ENCODE results near the gene TBC1D2B.

The TBC1D2B gene

DNA sequence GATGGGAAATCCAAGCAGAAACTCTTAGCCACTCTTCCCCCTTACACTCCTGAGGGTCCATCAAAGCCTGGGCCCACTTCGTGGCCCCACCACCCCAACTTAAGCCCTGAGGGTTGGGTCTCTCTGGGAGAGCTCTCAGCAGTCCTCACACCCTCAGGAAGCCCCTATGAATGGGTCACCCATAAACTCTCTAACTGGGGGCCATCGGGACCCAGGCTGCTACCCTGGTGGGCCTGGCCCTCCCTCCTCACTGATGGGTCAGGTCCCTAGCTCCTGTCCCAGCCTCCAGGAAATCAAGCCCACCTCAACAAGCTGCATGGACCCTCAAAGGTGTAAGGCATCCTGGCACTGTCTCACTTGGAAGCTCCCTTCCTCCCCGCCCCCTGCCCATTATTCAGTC lies 34.3 kb upstream of the TBC1D2B start:
- H4K91ac ChIP-seq (ENCODE audit: low read length), result no peak overlapping the region
- peaks cover 0 to 12% of the 10 kb centered on the region in 2 experiments for H3K27me3 ChIP-seq (ENCODE audit: control insufficient read depth in 1 of 2, insufficient read depth in 1 of 2, low read length in 2 of 2)
- 65% methylated on average over 3 of the region's 3 CpGs for whole genome bisulfite sequencing
- H3K27ac ChIP-seq (ENCODE audit: low read length, poor library complexity, severe bottlenecking), result no peak overlapping the region
- no peak overlapping the region for H2BK12ac ChIP-seq (ENCODE audit: low read length in 2 of 2)
- no peak overlapping the region for H3K4me3 ChIP-seq (ENCODE audit: insufficient read depth in 1 of 2, low read depth in 1 of 2, low read length in 2 of 2)
- no peak overlapping the region for H3K9ac ChIP-seq (ENCODE audit: low read length)
- H3K23ac ChIP-seq (ENCODE audit: low read length in 2 of 2), result no peak overlapping the region
- no peaks in the 10 kb centered on the region for H3K9me3 ChIP-seq (ENCODE audit: control insufficient read depth, low read length)
- H3K36me3 ChIP-seq (ENCODE audit: control insufficient read depth in 1 of 2, insufficient read depth in 2 of 2, low read depth in 1 of 2, low read length in 2 of 2), result peaks cover 0 to 6% of the 10 kb centered on the region in 2 experiments
- peaks cover 15% of the 10 kb centered on the region for H3K4me1 ChIP-seq (ENCODE audit: control insufficient read depth, insufficient read depth, low read depth, low read length)
- no peak overlapping the region for H2AK5ac ChIP-seq (ENCODE audit: low read length, severe bottlenecking)
- no peak overlapping the region for H2BK120ac ChIP-seq (ENCODE audit: low read depth, low read length)
- H2BK5ac ChIP-seq (ENCODE audit: low read depth, low read length, poor library complexity, severe bottlenecking), result no peak overlapping the region
- no peak for DNase-seq
- H3K4me2 ChIP-seq (ENCODE audit: low read length, poor library complexity, severe bottlenecking), result no peak overlapping the region
- H2BK15ac ChIP-seq (ENCODE audit: low read depth, poor library complexity, severe bottlenecking), result no peak overlapping the region
- no peaks in the 10 kb centered on the region for H3K79me1 ChIP-seq (replicated peaks; ENCODE audit: low read length, poor library complexity, severe bottlenecking)
- H3K18ac ChIP-seq (ENCODE audit: low read depth in 1 of 2, low read length in 2 of 2), result no peak overlapping the region
- H4K8ac ChIP-seq (ENCODE audit: low read length), result no peak overlapping the region
- H3K4ac ChIP-seq (ENCODE audit: low read depth in 1 of 2, low read length in 2 of 2), result no peak overlapping the region
- no peak overlapping the region for H2AFZ ChIP-seq (ENCODE audit: low read depth, low read length)
- no peak overlapping the region for H3K14ac ChIP-seq (ENCODE audit: low read length in 2 of 2)

DNA sequence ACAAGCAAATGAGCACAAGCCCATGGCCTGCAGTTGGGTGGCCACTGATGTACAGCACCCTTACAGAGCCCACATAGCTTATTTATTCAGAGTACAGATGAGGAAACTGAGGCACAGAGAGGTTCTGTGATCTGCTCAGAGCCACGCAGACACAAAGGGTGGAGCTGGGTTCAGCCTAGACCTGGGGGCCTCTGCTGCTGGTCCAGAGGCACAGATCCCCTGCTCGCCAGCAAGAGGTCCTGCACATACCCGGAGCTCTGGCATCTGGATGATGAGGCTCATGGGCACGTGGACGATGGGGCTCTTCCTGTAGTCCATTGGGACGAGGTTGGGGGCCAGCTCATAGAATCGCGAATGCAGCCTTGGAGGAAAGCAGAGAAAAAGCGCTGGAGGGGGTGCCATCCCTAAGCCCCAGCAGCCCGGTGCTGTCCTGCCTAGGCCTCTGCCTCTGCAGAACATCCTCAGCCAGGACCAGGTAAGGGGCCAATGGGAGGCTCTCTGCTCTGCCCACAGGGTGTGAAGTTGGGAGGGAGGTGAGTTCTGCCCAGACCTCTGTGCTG lies 33.5 kb upstream of the TBC1D2B start:
- Histone ChIP-seq H3K9me3 (ENCODE audit: control insufficient read depth, low read length) (no peaks in the 10 kb centered on the region), H2AFZ (ENCODE audit: low read depth, low read length) (no peak overlapping the region), H3K4me1 (ENCODE audit: control insufficient read depth, insufficient read depth, low read depth, low read length) (peaks cover 17% of the 10 kb centered on the region), H3K4me2 (ENCODE audit: low read length, poor library complexity, severe bottlenecking) (no peak overlapping the region), H3K79me1 (replicated peaks; ENCODE audit: low read length, poor library complexity, severe bottlenecking) (no peaks in the 10 kb centered on the region), H2BK15ac (ENCODE audit: low read depth, poor library complexity, severe bottlenecking) (no peak overlapping the region), H2AK5ac (ENCODE audit: low read length, severe bottlenecking) (peak overlapping the region; percentile 57), H2BK120ac (ENCODE audit: low read depth, low read length) (no peak overlapping the region), H4K91ac (ENCODE audit: low read length) (no peak overlapping the region), H3K4ac (ENCODE audit: low read depth in 1 of 2, low read length in 2 of 2) (no peak overlapping the region), H3K9ac (ENCODE audit: low read length) (no peak overlapping the region), H2BK5ac (ENCODE audit: low read depth, low read length, poor library complexity, severe bottlenecking) (no peak overlapping the region), H3K4me3 (ENCODE audit: insufficient read depth in 1 of 2, low read depth in 1 of 2, low read length in 2 of 2) (no peak overlapping the region), H3K27me3 (ENCODE audit: control insufficient read depth in 1 of 2, insufficient read depth in 1 of 2, low read length in 2 of 2) (peaks cover 0 to 14% of the 10 kb centered on the region in 2 experiments), H2BK12ac (ENCODE audit: low read length in 2 of 2) (no peak overlapping the region), H3K23ac (ENCODE audit: low read length in 2 of 2) (no peak overlapping the region), H3K18ac (ENCODE audit: low read depth in 1 of 2, low read length in 2 of 2) (no peak overlapping the region), H3K14ac (ENCODE audit: low read length in 2 of 2) (no peak overlapping the region), H3K36me3 (ENCODE audit: control insufficient read depth in 1 of 2, insufficient read depth in 2 of 2, low read depth in 1 of 2, low read length in 2 of 2) (peaks cover 0 to 6% of the 10 kb centered on the region in 2 experiments), H3K27ac (ENCODE audit: low read length, poor library complexity, severe bottlenecking) (no peak overlapping the region), H4K8ac (ENCODE audit: low read length) (no peak overlapping the region)
- WGBS, result 93% methylated on average over 10 of the region's 10 CpGs
- DNase-seq, result no peak

- Histone ChIP-seq H3K9ac (ENCODE audit: low read length) (no peak overlapping the region), H3K4me1 (ENCODE audit: control insufficient read depth, insufficient read depth, low read depth, low read length) (peaks cover 26% of the 10 kb centered on the region), H4K91ac (ENCODE audit: low read length) (no peak overlapping the region), H2AFZ (ENCODE audit: low read depth, low read length) (no peak overlapping the region), H3K4me2 (ENCODE audit: low read length, poor library complexity, severe bottlenecking) (no peak overlapping the region), H3K23ac (ENCODE audit: low read length in 2 of 2) (no peak overlapping the region), H3K9me3 (ENCODE audit: control insufficient read depth, low read length) (no peaks in the 10 kb centered on the region), H3K27ac (ENCODE audit: low read length, poor library complexity, severe bottlenecking) (no peak overlapping the region), H2BK15ac (ENCODE audit: low read depth, poor library complexity, severe bottlenecking) (no peak overlapping the region), H3K4me3 (ENCODE audit: insufficient read depth in 1 of 2, low read depth in 1 of 2, low read length in 2 of 2) (no peak overlapping the region), H3K27me3 (ENCODE audit: control insufficient read depth in 1 of 2, insufficient read depth in 1 of 2, low read length in 2 of 2) (peaks cover 0 to 17% of the 10 kb centered on the region in 2 experiments), H3K79me1 (replicated peaks; ENCODE audit: low read length, poor library complexity, severe bottlenecking) (no peaks in the 10 kb centered on the region), H2AK5ac (ENCODE audit: low read length, severe bottlenecking) (no peak overlapping the region), H4K8ac (ENCODE audit: low read length) (no peak overlapping the region), H2BK5ac (ENCODE audit: low read depth, low read length, poor library complexity, severe bottlenecking) (no peak overlapping the region), H2BK12ac (ENCODE audit: low read length in 2 of 2) (no peak overlapping the region), H3K18ac (ENCODE audit: low read depth in 1 of 2, low read length in 2 of 2) (no peak overlapping the region), H2BK120ac (ENCODE audit: low read depth, low read length) (no peak overlapping the region), H3K4ac (ENCODE audit: low read depth in 1 of 2, low read length in 2 of 2) (no peak overlapping the region), H3K36me3 (ENCODE audit: control insufficient read depth in 1 of 2, insufficient read depth in 2 of 2, low read depth in 1 of 2, low read length in 2 of 2) (peaks cover 0 to 13% of the 10 kb centered on the region in 2 experiments), H3K14ac (ENCODE audit: low read length in 2 of 2) (no peak overlapping the region)
- DNase-seq, result no peak
- WGBS, result 92% methylated on average over 6 of the region's 6 CpGs
Observed at GRCh38 chr15:78110096-78110495, 32.6 kb upstream of the TBC1D2B start.

DNA sequence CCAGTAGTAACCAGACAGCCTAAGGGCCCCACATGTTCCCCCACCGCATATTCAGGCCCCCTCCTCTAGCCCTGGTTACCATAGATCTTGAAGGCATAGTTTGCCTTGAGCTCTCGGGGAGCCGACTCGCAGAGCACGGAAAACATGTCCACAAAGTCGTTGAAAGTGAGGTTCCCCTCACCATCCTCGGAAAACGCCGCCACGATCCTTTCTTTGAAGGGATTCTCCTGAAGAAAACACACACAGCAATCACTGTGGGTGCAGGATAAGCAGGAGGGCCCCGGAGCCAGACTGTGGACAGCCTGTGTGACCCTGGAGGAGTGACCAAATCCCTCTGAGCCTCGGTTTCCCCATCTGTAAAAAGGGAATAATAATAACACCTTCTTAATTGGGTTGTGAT lies 31.6 kb upstream of the TBC1D2B start:
- H3K79me1 ChIP-seq (replicated peaks; ENCODE audit: low read length, poor library complexity, severe bottlenecking), result no peaks in the 10 kb centered on the region
- H2AK5ac ChIP-seq (ENCODE audit: low read length, severe bottlenecking), result peak overlapping the region; percentile 55
- no peak overlapping the region for H3K9ac ChIP-seq (ENCODE audit: low read length)
- H3K36me3 ChIP-seq (ENCODE audit: control insufficient read depth in 1 of 2, insufficient read depth in 2 of 2, low read depth in 1 of 2, low read length in 2 of 2), result peaks cover 0 to 13% of the 10 kb centered on the region in 2 experiments
- H3K18ac ChIP-seq (ENCODE audit: low read depth in 1 of 2, low read length in 2 of 2), result no peak overlapping the region
- H3K14ac ChIP-seq (ENCODE audit: low read length in 2 of 2), result no peak overlapping the region
- peaks cover 0 to 17% of the 10 kb centered on the region in 2 experiments for H3K27me3 ChIP-seq (ENCODE audit: control insufficient read depth in 1 of 2, insufficient read depth in 1 of 2, low read length in 2 of 2)
- no peak for DNase-seq
- no peak overlapping the region for H2BK120ac ChIP-seq (ENCODE audit: low read depth, low read length)
- H3K27ac ChIP-seq (ENCODE audit: low read length, poor library complexity, severe bottlenecking), result no peak overlapping the region
- no peak overlapping the region for H4K8ac ChIP-seq (ENCODE audit: low read length)
- no peak overlapping the region for H3K4me2 ChIP-seq (ENCODE audit: low read length, poor library complexity, severe bottlenecking)
- H3K9me3 ChIP-seq (ENCODE audit: control insufficient read depth, low read length), result no peaks in the 10 kb centered on the region
- no peak overlapping the region for H2AFZ ChIP-seq (ENCODE audit: low read depth, low read length)
- no peak overlapping the region for H2BK12ac ChIP-seq (ENCODE audit: low read length in 2 of 2)
- no peak overlapping the region for H2BK5ac ChIP-seq (ENCODE audit: low read depth, low read length, poor library complexity, severe bottlenecking)
- 83% methylated on average over 11 of the region's 12 CpGs for WGBS
- H3K4ac ChIP-seq (ENCODE audit: low read depth in 1 of 2, low read length in 2 of 2), result no peak overlapping the region
- no peak overlapping the region for H2BK15ac ChIP-seq (ENCODE audit: low read depth, poor library complexity, severe bottlenecking)
- no peak overlapping the region for H4K91ac ChIP-seq (ENCODE audit: low read length)
- peaks cover 26% of the 10 kb centered on the region for H3K4me1 ChIP-seq (ENCODE audit: control insufficient read depth, insufficient read depth, low read depth, low read length)
- no peak overlapping the region for H3K4me3 ChIP-seq (ENCODE audit: insufficient read depth in 1 of 2, low read depth in 1 of 2, low read length in 2 of 2)
- H3K23ac ChIP-seq (ENCODE audit: low read length in 2 of 2), result no peak overlapping the region

Measured in mesenchymal stem cell (in vitro differentiated cells and primary cell).